DND-41 (cell line): ENCODE measurements around the gene NUDT22.
A peak's percentile ranks its signal among the peaks of the same experiment; 100 is the strongest.

ENCODE experiments used
- ATAC-seq: fragments of 200-7000 bp; cut with Tn5 transposase; 3 replicates; pipeline ENCODE4 v1.9.1; 2021; ENCODE audit warnings: low read depth; ENCODE audit not compliant: insufficient read depth
- DNase-seq: peaks from one replicate; pipeline ENCODE4 v3.0.0-alpha.2; 2020
- H2AFZ ChIP-seq: 2 replicates; pipeline ENCODE4 v1.6.0; 2012; ENCODE audit warnings: low read depth, low read length
- H3K27ac ChIP-seq: 2 replicates; pipeline ENCODE4 v1.5.1; 2012; ENCODE audit warnings: low read length, inconsistent platforms
- H3K27me3 ChIP-seq: fragments of 200-600 bp; sonication (generic); 2 replicates; pipeline ENCODE4 v1.6.0; 2012; ENCODE audit warnings: low read length, mild to moderate bottlenecking, inconsistent platforms; ENCODE audit not compliant: insufficient read depth, poor library complexity
- H3K36me3 ChIP-seq: 2 replicates; pipeline ENCODE4 v1.5.1; 2012; ENCODE audit warnings: low read length, inconsistent platforms; ENCODE audit not compliant: insufficient read depth
- H3K4me1 ChIP-seq: 2 replicates; pipeline ENCODE4 v1.5.1; 2012; ENCODE audit warnings: mild to moderate bottlenecking, low read length; ENCODE audit not compliant: insufficient read depth
- H3K4me2 ChIP-seq: 2 replicates; pipeline ENCODE4 v1.6.0; 2012; ENCODE audit warnings: mild to moderate bottlenecking, moderate library complexity, low read length, inconsistent platforms; ENCODE audit not compliant: insufficient read depth
- H3K4me3 ChIP-seq, 2 experiments: fragments of 200-600 bp in 1 of 2; shearing (Covaris generic) in 1 of 2; 2 replicates each; pipeline ENCODE4 v1.5.1; 2012 to 2016; ENCODE audit warnings: inconsistent platforms in 2 of 2, low read length in 2 of 2, mild to moderate bottlenecking in 2 of 2, low read depth in 1 of 2, moderate library complexity in 1 of 2
- H3K79me2 ChIP-seq: 2 replicates; pipeline ENCODE4 v1.6.0; 2012; ENCODE audit warnings: low read length, inconsistent platforms; ENCODE audit not compliant: insufficient read depth
- H3K9ac ChIP-seq: 2 replicates; pipeline ENCODE4 v1.6.0; 2012; ENCODE audit warnings: low read depth, mild to moderate bottlenecking, inconsistent platforms, low read length, moderate library complexity
- H3K9me3 ChIP-seq: 2 replicates; pipeline ENCODE4 v1.5.1; 2012; ENCODE audit warnings: low read length, moderate library complexity, mild to moderate bottlenecking, inconsistent platforms; ENCODE audit not compliant: insufficient read depth, severe bottlenecking
- H4K20me1 ChIP-seq: 2 replicates; pipeline ENCODE4 v1.6.0; 2012; ENCODE audit warnings: low read length; ENCODE audit not compliant: insufficient read depth
- EZH2 ChIP-seq: IDR thresholded peaks from 3 replicates; pipeline ENCODE4 v1.6.1; 2012; ENCODE audit warnings: borderline replicate concordance, low read depth, mild to moderate bottlenecking, moderate library complexity, low read length, inconsistent platforms; ENCODE audit not compliant: severe bottlenecking
- TF ChIP-seq, protein P1 (sequence below): IDR thresholded peaks from 2 replicates; pipeline ENCODE4 v1.5.1; 2012; ENCODE audit warnings: borderline replicate concordance, low read length, moderate library complexity, mild to moderate bottlenecking; ENCODE audit not compliant: poor library complexity, severe bottlenecking; ENCODE audit errors: extremely low read depth

The NUDT22 gene

DNA sequence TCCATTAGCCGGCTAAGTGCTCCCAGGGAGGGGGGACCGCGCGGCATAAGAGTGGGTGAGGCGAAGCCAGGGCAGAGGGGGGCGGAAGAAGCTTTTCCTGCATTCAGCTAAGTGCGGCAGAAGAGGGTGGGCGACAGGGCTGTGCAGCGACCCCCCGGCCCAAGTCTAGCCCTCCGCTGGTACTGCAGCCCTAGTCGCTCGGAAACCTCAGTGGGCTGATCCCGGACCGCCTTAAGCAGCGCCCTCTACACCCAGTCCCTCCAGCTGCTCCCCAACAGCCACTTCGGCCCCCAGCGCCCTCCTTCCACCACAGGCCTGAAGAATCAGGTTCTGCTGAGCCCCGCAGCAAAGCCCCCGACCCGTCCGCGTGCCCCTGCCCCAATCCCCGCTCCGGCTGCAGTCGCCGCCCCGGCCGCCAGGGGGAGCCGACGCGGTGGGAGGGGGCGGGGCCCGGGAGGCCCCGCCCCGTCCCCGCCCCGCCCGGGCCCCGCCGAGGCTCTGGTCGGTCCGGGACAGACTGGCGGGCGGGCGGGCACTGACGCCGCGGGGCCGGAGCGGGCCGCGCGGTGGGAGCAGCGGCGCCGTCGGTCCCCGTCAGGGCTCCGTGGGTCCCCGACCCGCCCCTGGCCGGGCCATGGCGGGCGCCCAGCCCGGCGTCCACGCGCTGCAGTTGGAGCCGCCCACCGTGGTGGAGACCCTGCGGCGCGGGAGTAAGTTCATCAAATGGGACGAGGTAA is 25.1 kb downstream of the NUDT22 start, which contains the start of gene PLCB3:
PLCB3 (plus strand) TSS at position 515 of the 737 bp plus-strand sequence; CDS start at position 635, 120 bp downstream.
- peak within 1 kb of the TSS; percentile 64 to 77; a peak in 3 of 4 replicates for H3K4me3 ChIP-seq
- peaks cover 32% of the 10 kb centered on the region for H3K4me1 ChIP-seq
- H3K27ac ChIP-seq, result peak within 1 kb of the TSS; percentile 65
- no peaks in the 10 kb centered on the region for H3K9me3 ChIP-seq
- ATAC-seq, result peak; percentile 56
- H3K9ac ChIP-seq, result peak within 1 kb of the TSS; percentile 69
- H4K20me1 ChIP-seq, result peaks cover 7% of the 10 kb centered on the region; the same call in 1 of the 2 replicates
- H3K36me3 ChIP-seq, result peaks cover 17% of the 10 kb centered on the region
- peak within 1 kb of the TSS; percentile 97 for H2AFZ ChIP-seq
- H3K27me3 ChIP-seq, result no peaks in the 10 kb centered on the region
- peak within 1 kb of the TSS; percentile 99 for H3K4me2 ChIP-seq
- TF ChIP-seq, protein P1, sequence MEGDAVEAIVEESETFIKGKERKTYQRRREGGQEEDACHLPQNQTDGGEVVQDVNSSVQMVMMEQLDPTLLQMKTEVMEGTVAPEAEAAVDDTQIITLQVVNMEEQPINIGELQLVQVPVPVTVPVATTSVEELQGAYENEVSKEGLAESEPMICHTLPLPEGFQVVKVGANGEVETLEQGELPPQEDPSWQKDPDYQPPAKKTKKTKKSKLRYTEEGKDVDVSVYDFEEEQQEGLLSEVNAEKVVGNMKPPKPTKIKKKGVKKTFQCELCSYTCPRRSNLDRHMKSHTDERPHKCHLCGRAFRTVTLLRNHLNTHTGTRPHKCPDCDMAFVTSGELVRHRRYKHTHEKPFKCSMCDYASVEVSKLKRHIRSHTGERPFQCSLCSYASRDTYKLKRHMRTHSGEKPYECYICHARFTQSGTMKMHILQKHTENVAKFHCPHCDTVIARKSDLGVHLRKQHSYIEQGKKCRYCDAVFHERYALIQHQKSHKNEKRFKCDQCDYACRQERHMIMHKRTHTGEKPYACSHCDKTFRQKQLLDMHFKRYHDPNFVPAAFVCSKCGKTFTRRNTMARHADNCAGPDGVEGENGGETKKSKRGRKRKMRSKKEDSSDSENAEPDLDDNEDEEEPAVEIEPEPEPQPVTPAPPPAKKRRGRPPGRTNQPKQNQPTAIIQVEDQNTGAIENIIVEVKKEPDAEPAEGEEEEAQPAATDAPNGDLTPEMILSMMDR, result peak; percentile 76
- no peak for TF ChIP-seq EZH2
- peak; percentile 68 for DNase-seq
- peaks cover 8% of the 10 kb centered on the region for H3K79me2 ChIP-seq

GRCh38 chr11:64251753-64252002 is 25.6 kb downstream of the NUDT22 start:
- H3K36me3 ChIP-seq, result peaks cover 22% of the 10 kb centered on the region
- peaks cover 32% of the 10 kb centered on the region for H3K4me1 ChIP-seq
- H2AFZ ChIP-seq, result peak overlapping the region; percentile 97
- H3K9ac ChIP-seq, result peak overlapping the region; percentile 69
- peaks cover 7% of the 10 kb centered on the region; the same call in 1 of the 2 replicates for H3K79me2 ChIP-seq
- no peak for TF ChIP-seq EZH2
- TF ChIP-seq, protein P1, result no peak
- H3K4me3 ChIP-seq, result peak overlapping the region; percentile 64 to 77; a peak in 3 of 4 replicates
- H3K27ac ChIP-seq, result peak overlapping the region; percentile 65; the same call in 1 of the 2 replicates
- peak overlapping the region; percentile 99 for H3K4me2 ChIP-seq
- H3K27me3 ChIP-seq, result no peaks in the 10 kb centered on the region
- peaks cover 7% of the 10 kb centered on the region; the same call in 1 of the 2 replicates for H4K20me1 ChIP-seq
- H3K9me3 ChIP-seq, result no peaks in the 10 kb centered on the region
- DNase-seq, result no peak
- no peak for ATAC-seq

DNA sequence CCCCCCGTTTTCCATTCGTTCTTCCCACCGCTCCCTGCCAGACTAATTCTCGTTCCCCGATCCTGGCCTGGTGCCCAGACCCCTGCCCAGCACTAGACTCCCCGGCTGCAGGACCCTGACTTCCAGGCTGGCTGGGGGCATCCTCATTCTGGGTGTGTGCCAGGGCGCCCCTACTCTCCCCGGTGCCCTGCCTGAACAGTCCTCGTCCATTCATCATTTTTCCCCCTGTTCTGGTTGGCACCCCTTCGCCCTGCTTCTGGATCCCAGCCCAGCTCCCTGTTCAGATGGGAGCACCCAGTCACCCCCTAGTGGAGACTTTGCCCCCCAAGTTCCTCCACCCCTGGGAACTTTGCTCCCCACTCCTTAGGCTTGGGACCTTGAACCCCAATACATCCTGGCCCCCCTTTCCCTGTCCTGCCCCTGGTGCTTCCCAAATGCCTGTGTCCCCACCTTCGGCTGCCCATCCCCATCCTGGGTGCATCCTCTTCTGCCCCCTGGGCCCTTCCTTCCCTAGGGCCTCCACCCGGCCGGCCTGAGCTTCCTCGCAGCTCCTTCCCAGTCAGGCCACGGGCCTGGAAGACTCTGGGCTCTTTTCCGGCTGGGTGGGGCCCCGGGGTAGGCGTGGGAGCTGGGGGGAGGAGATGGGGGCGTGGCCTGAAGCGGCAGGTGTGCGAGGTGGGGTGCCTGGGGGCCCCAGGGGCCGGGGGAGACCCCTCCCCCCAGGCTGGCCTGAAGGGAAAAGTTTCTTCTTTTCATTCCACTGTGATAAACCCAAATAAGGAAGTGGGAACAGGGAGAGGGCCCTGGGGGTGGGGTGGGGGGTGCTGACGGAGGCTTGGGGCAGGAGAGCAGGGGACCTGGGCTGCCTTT is 26.2 kb downstream of the NUDT22 start:
- Histone ChIP-seq H2AFZ (peak overlapping the region; percentile 97), H4K20me1 (peaks cover 7% of the 10 kb centered on the region; the same call in 1 of the 2 replicates), H3K4me1 (peaks cover 27% of the 10 kb centered on the region), H3K27ac (peak overlapping the region; percentile 65; the same call in 1 of the 2 replicates), H3K79me2 (peaks cover 7% of the 10 kb centered on the region; the same call in 1 of the 2 replicates), H3K9me3 (no peaks in the 10 kb centered on the region), H3K27me3 (no peaks in the 10 kb centered on the region), H3K9ac (peak overlapping the region; percentile 69), H3K4me3 (peak overlapping the region; percentile 64 to 77; a peak in 3 of 4 replicates), H3K4me2 (peak overlapping the region; percentile 99), H3K36me3 (peaks cover 23% of the 10 kb centered on the region)
- no peak for ATAC-seq
- TF ChIP-seq, protein P1, result peak; percentile 52
- TF ChIP-seq EZH2, result no peak
- DNase-seq, result no peak
